Activated T-cell treated with anti-CD3 and anti-CD28 coated beads for 48 hours (primary cell): ENCODE measurements around the gene CMSS1.
A peak's percentile ranks its signal among the peaks of the same experiment; 100 is the strongest.

ENCODE experiments used
- DNase-seq: peaks from one replicate; pipeline ENCODE4 v3.0.0-alpha.2; 2020; ENCODE audit warnings: low read depth

Gene CMSS1

GRCh38 chr3:99875581-99875928, 57.9 kb downstream of the CMSS1 start:
- no peak for DNase-seq

DNA sequence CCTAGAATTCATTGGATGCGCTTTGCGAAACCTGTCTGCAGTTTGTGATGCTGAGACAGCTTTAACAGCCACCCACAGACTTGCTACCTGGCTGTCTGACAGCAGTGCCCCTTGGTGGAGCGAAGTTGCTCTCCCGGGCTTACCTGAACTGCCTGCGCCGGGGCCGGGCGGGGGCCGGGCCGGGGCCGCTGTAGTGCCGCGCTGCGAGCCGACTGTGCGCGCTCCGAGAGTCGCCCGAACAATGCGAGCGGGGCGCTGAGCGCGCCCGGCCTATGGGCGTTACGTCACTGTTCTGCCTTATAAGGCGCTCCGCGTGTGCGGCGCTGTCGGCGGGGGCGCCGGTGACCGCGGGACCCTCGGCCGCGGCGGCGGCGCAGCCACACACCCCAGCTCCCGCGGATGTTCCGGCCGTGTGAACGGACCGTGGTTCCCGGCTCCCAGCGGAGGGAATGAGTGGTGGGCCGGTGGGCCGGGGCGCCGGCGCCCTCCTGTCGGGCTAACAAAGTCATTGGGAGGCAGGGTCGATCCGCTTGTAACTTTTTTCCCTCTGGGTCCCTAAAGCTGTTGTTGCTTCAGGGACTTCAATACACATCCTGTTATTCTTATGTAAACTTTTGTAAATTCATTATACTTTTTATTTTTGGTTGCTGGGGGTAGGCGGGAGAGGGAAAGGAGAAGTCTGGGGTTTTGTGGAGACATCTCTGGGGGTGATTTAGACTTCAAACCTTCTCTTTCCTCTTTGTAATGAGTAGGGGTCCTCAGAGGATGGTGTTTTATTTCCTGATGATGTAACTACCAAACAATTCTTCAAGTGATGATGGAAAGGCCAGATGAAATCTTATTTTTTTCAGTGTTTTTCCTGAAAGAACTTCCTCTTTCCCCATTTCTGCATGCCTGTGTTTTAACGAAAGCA, 58.5 kb downstream of the CMSS1 start:
- DNase-seq, result peak; percentile 59

GRCh38 chr3:99877031-99877579, 59.4 kb downstream of the CMSS1 start:
- no peak for DNase-seq

DNA sequence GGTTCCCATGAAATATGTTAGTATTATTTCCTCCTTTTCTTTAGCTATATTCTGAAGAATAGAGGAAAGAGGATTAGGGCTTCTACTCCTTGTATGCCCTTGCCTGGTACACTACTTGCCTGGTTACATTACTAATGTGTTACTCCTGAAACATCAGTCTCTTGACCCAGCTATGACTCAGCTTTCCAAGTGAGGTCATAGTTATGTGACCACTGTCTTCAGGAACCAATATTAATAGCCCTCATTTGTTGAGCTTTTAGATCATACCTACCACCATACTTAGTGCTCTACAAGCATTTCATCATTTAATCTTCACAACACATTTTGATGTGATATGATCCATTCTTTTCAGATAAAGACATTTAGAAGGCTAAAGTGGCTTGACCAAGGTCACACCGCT, 60.3 kb downstream of the CMSS1 start:
- no peak for DNase-seq

- no peak for DNase-seq
These were observed 61.6 kb downstream of the CMSS1 start for GRCh38 chr3:99879275-99879674.

DNA sequence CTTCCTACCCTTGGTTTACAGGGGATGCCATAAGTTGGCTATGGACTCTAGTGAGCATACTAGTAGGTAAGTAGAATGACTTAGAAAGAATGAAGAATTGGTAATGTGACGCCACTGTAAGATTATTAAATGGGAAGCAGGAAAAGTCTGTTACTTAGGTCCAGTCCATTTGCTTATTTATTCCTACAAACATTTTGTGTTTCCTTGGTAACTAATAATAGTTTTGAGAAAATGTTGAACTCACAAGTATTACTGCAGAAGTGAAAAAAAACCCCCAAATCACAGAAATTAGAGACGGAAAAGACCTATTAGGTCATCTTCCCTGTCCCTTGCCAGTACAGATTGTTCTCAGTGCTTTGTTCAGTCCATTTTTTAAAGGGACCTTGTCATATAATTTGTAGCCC, 63.5 kb downstream of the CMSS1 start:
- no peak for DNase-seq

- no peak for DNase-seq
These were observed 64.9 kb downstream of the CMSS1 start for GRCh38 chr3:99882436-99883137.

DNA sequence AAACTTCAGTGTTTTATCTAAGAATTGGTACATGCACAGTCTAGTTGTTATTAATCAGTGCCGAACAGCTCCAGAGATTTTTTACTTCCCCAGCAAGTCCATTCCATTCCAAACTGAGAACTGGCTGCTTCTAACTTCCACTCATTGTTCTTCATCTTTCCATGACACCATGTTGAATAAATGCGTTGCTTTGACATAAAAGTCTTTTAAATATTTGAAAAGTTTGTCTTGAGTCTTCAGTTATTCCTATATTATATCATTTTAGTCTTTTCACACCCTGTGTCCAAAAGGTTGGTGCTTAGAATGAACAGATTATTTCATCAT, 65.4 kb downstream of the CMSS1 start:
- DNase-seq, result no peak

DNA sequence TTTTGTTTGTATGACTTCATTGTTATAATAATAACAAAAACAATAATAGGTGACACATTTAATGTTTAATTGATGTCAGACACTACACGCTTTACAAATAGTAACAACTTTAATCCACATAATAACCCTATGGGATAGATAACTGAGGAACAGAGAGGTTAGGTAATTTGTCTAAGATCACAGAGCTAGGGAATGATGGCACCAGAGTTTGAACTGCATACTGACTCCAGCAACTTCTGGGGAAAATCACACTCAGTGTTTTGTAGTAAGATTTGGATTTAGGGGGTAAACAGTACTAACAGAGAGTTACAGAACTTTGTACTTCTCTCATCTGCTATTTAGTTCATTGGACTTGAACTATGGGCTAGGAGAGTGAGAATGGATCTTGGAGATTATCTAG, 66.0 kb downstream of the CMSS1 start:
- DNase-seq, result no peak

DNA sequence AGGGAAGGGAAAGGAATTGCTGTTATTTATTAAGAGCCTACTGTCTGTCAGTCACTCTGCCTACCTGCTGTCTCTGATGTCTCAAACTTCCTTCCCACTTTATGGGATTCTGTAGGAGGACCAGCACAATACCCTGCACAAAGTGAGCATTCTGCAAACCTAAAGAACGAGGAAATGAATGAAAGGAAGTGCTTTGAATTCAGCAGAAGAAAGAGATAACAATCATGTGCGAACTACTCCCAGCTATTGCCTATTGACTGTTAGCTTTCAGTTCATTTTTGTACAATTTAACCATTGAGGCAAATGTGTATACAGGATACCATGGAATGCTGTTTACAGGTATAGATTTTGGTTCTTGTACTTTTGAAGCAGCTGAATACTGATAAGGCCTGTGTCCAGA, 66.8 kb downstream of the CMSS1 start:
- no peak for DNase-seq

GRCh38 chr3:99885085-99885484, 67.4 kb downstream of the CMSS1 start:
- DNase-seq, result no peak

GRCh38 chr3:99885851-99886250, 68.2 kb downstream of the CMSS1 start:
- DNase-seq, result no peak

DNA sequence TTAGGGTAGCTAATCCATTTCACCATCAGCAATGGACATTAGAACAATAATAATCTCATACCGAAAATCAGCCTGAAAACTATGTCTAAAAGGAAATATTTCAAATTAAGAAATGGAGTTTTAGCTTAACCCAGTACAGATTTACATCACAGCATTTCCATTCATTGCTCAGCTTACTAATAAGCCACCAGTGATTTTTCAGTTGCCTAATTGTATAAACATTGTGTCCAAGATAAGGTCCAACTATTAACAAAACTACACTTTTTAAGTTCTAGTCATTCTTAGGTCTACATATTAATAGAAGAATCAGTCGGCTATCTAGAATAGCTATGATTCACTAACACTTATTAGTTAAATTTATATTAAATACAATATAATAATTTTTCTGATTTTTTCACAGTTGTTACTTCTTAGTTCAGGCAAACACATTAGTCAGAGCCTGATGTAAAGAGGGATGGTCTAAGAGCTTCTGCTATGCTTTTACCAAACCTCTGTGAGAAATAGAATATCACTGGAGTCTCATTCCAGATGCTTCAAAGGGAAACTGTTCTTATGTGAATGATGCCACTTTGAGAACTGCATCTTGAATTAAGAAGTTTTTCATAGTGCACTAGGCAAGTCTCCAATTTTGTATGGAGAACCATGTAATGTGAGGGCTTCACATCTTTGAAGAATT, 74.1 kb downstream of the CMSS1 start:
- DNase-seq, result no peak

- no peak for DNase-seq
These were observed 74.7 kb downstream of the CMSS1 start for GRCh38 chr3:99892332-99892731.

GRCh38 chr3:99895131-99895696, 77.6 kb downstream of the CMSS1 start:
- DNase-seq, result no peak

DNA sequence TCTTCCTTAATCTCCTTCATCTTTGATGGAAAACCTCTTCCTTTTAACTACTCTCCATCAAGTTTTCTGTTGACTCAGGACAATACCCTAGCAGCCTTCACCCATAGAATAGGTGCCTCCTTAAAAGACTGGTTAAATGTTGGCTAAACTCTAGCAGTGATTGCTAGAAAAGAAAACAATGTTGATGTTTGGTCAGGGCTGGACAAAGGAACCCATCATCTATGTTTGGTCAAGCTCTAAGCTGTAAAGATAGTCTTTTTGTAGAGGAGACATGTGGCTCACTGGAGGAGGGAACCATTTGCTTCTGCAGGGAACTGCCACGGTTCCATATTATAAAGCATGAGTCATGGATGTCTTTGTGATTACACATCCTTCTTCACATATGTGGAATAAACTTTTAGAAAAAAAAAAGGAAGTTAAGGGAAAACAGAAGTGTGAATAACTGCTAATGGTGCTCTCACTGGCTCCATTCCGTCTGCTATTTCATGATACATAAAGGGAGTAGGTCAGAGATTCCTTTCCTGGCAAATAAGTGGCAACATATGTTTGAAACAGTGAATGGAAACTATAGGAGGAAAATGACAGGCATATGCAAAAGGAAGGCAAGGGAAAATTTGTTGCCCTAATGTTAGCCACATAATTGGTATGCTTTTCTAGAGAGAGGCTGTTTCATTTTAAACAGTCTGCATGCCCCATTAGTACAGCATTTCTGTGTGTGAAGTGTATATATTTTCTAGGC, 78.2 kb downstream of the CMSS1 start:
- DNase-seq, result no peak

DNA sequence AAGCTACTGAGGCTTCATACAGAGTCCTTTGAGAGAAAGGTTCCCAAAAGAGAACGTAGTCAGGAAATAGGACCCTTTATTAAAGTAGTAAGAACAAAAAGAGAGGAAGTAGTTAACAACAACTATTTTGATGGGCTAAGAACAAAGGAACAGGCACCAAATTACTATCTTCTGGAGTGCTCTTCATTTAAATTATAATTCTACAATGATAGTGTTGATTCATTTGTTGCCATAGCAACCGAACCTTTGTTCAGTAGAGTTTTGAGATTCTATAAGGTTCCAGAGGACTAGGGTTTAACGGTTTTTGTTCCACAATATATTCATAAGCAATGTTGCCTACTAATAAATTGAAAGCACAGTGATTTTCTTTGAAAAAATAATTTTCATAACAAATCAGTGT, 78.8 kb downstream of the CMSS1 start:
- DNase-seq, result no peak

GRCh38 chr3:99899603-99900002, 81.9 kb downstream of the CMSS1 start:
- DNase-seq, result no peak

GRCh38 chr3:99900248-99900647, 82.6 kb downstream of the CMSS1 start:
- DNase-seq, result no peak

GRCh38 chr3:99901200-99901926, 83.7 kb downstream of the CMSS1 start:
- no peak for DNase-seq

GRCh38 chr3:99902091-99902490, 84.4 kb downstream of the CMSS1 start:
- DNase-seq, result no peak
